SK-N-SH (cell line): Measurements from ENCODE around the gene RAB40C.
A peak's percentile ranks its signal among the peaks of the same experiment; 100 is the strongest.

Experiments used
- CHD2 ChIP-seq: fragments of 150-350 bp; IDR thresholded peaks from 2 replicates; pipeline ENCODE4 v1.6.1; 2018; ENCODE audit warnings: low read length; ENCODE audit not compliant: partially characterized antibody
- EP300 ChIP-seq, 2 experiments: IDR thresholded peaks; 2 replicates each; pipeline versions ENCODE4 v1.4.0 to v1.6.1; 2012; ENCODE audit warnings: borderline replicate concordance in 1 of 2, low read depth in 1 of 2, low read length in 1 of 2
- FOXJ3 ChIP-seq: sonication (generic); formaldehyde crosslinking; IDR thresholded peaks from 2 replicates; pipeline ENCODE4 v1.5.1; 2020; ENCODE audit warnings: mild to moderate bottlenecking, missing genetic modification reagents
- GABPA ChIP-seq: IDR thresholded peaks from 2 replicates; pipeline ENCODE4 v1.4.0; 2012; ENCODE audit warnings: low read depth, mild to moderate bottlenecking
- POLR2AphosphoS5 ChIP-seq: IDR thresholded peaks from 2 replicates; pipeline ENCODE4 v1.6.1; 2012; ENCODE audit warnings: low read depth, low read length
- RCOR1 ChIP-seq: fragments of 150-350 bp; IDR thresholded peaks from 2 replicates; pipeline ENCODE4 v1.6.1; 2017; ENCODE audit warnings: antibody characterized with exemption, low read length
- TCF12 ChIP-seq: IDR thresholded peaks from 2 replicates; pipeline ENCODE4 v1.4.0; 2012
- TEAD4 ChIP-seq: IDR thresholded peaks from 2 replicates; pipeline ENCODE4 v1.4.0; 2012; ENCODE audit warnings: mild to moderate bottlenecking, borderline replicate concordance; ENCODE audit not compliant: insufficient read depth
- TF ChIP-seq, protein P1 (sequence below): fragments of 150-350 bp; IDR thresholded peaks from 2 replicates; pipeline ENCODE4 v1.6.1; 2016; ENCODE audit warnings: mild to moderate bottlenecking, low read depth, low read length
- TF ChIP-seq, protein P2 (sequence below): fragments of 200-600 bp; sonication (generic); IDR thresholded peaks from 2 replicates; pipeline ENCODE4 v1.6.1; 2017; ENCODE audit warnings: antibody characterized with exemption, mild to moderate bottlenecking, moderate library complexity

DNA sequence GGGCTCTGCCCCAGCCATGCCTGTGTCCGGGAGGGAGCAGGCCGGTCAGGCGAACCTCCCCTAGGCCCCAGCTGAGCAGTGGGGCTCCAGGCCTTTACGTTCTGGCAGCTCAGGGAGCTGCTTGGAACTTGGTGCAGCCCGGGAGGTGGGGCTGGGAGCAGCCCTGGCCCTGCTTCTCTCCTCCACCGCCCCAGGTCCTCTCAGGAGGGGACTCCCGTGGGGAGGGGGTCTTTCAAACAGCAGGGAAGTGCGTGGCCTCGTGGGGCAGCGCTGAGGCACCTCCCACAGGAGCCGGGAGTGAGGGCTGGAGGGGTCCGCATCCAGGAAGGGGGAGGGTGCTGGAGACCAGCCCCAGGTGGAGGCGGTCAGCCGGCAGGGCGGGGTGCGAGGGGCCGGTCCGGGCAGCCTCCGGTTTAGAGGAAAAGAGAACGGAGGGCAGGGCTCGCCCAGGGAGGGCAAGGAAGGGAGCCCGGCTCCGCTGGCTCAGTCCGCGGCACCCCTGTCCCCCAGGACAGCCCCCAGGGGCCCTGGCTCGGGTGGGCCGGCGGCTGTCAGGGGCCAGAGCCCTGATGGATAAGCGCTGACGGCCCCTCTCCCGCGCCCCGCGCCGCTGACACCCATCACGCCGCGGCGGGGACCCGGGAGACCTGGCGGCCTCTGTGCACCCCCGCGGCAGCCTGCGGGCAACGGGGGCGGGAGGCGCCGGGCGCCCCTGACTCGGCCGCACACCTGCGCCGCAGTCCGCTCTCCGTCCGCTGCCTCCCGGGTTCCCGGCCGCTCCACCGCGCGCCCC, 30.3 kb upstream of the RAB40C start:
- TF ChIP-seq TEAD4 = no peak
- TF ChIP-seq, protein P1, sequence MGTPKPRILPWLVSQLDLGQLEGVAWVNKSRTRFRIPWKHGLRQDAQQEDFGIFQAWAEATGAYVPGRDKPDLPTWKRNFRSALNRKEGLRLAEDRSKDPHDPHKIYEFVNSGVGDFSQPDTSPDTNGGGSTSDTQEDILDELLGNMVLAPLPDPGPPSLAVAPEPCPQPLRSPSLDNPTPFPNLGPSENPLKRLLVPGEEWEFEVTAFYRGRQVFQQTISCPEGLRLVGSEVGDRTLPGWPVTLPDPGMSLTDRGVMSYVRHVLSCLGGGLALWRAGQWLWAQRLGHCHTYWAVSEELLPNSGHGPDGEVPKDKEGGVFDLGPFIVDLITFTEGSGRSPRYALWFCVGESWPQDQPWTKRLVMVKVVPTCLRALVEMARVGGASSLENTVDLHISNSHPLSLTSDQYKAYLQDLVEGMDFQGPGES = no peak
- TF ChIP-seq, protein P2, sequence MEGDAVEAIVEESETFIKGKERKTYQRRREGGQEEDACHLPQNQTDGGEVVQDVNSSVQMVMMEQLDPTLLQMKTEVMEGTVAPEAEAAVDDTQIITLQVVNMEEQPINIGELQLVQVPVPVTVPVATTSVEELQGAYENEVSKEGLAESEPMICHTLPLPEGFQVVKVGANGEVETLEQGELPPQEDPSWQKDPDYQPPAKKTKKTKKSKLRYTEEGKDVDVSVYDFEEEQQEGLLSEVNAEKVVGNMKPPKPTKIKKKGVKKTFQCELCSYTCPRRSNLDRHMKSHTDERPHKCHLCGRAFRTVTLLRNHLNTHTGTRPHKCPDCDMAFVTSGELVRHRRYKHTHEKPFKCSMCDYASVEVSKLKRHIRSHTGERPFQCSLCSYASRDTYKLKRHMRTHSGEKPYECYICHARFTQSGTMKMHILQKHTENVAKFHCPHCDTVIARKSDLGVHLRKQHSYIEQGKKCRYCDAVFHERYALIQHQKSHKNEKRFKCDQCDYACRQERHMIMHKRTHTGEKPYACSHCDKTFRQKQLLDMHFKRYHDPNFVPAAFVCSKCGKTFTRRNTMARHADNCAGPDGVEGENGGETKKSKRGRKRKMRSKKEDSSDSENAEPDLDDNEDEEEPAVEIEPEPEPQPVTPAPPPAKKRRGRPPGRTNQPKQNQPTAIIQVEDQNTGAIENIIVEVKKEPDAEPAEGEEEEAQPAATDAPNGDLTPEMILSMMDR = peak; percentile 14; the same call in 1 of the 2 replicates
- no peak for TF ChIP-seq RCOR1
- no peak for TF ChIP-seq FOXJ3
- TF ChIP-seq CHD2 = no peak
- TF ChIP-seq POLR2AphosphoS5 = no peak
- TF ChIP-seq EP300 (IDR thresholded peaks at IDR 0.05; ENCODE audit: borderline replicate concordance in 1 of 2, low read depth in 1 of 2, low read length in 1 of 2) = no peak
- no peak for TF ChIP-seq GABPA
- no peak for TF ChIP-seq TCF12
